OCI-M2 (cell line): ENCODE results near the gene CA11.

Source experiments
- DNase-seq: peaks from one replicate; lab custom pipeline; 2025; ENCODE audit not compliant: unreplicated experiment; lab: John Stamatoyannopoulos, UW

CA11 gene

GRCh38 chr19:48588670-48589401 lies 57.2 kb downstream of the CA11 start:
- peak; percentile 67 for DNase-seq
